Nephron progenitor cell (in vitro differentiated cells): ENCODE measurements around the gene WEE1.

Experiments
- DNase-seq: peaks from one replicate; pipeline ENCODE4 v3.0.0; 2021
- H3K27ac Mint-ChIP-seq: 2 replicates; pipeline ENCODE4 v1.8.0; 2021; ENCODE audit warnings: mild to moderate bottlenecking, moderate library complexity, mixed read lengths
- H3K27me3 Mint-ChIP-seq: 2 replicates; pipeline ENCODE4 v1.8.0; 2021; ENCODE audit warnings: mild to moderate bottlenecking, low read depth, mixed read lengths; ENCODE audit not compliant: poor library complexity
- H3K36me3 Mint-ChIP-seq: 2 replicates; pipeline ENCODE4 v1.8.0; 2021; ENCODE audit warnings: low read depth, mixed read lengths
- H3K4me1 Mint-ChIP-seq: 2 replicates; pipeline ENCODE4 v1.8.0; 2021; ENCODE audit warnings: mixed read lengths
- H3K4me3 Mint-ChIP-seq: 2 replicates; pipeline ENCODE4 v1.8.0; 2021; ENCODE audit warnings: mild to moderate bottlenecking, moderate library complexity, mixed read lengths
- H3K9me3 Mint-ChIP-seq: 2 replicates; pipeline ENCODE4 v1.8.0; 2021; ENCODE audit warnings: mild to moderate bottlenecking, moderate library complexity, mixed read lengths
- CTCF ChIP-seq: fragments of 200-600 bp; sonication (generic); IDR thresholded peaks from 2 replicates; pipeline ENCODE4 v1.5.0; 2021; ENCODE audit warnings: antibody characterized with exemption

The WEE1 gene

GRCh38 chr11:9571763-9572115 lies 1.7 kb upstream of the WEE1 start:
- peaks cover 3% of the 10 kb centered on the region for H3K27me3 Mint-ChIP-seq
- TF ChIP-seq CTCF = no peak
- H3K36me3 Mint-ChIP-seq = peaks cover 9% of the 10 kb centered on the region
- peak overlapping the region; percentile 95 for H3K27ac Mint-ChIP-seq
- DNase-seq = no peak
- H3K9me3 Mint-ChIP-seq = no peaks in the 10 kb centered on the region
- H3K4me1 Mint-ChIP-seq = peaks cover 73% of the 10 kb centered on the region
- H3K4me3 Mint-ChIP-seq = peak overlapping the region; percentile 82

GRCh38 chr11:9573775-9574621 lies 528 bp downstream of the WEE1 start:
- H3K27me3 Mint-ChIP-seq = peaks cover 3% of the 10 kb centered on the region
- peaks cover 77% of the 10 kb centered on the region for H3K4me1 Mint-ChIP-seq
- no peak for TF ChIP-seq CTCF
- H3K9me3 Mint-ChIP-seq = no peaks in the 10 kb centered on the region
- peak; percentile 58 for DNase-seq
- H3K4me3 Mint-ChIP-seq = peak overlapping the region; percentile 93
- peaks cover 27% of the 10 kb centered on the region for H3K36me3 Mint-ChIP-seq
- peak overlapping the region; percentile 97 for H3K27ac Mint-ChIP-seq

- Mint-ChIP-seq H3K27me3 (peaks cover 3% of the 10 kb centered on the region), H3K4me3 (peak overlapping the region; percentile 93), H3K9me3 (no peaks in the 10 kb centered on the region), H3K36me3 (peaks cover 34% of the 10 kb centered on the region), H3K27ac (peak overlapping the region; percentile 97), H3K4me1 (peaks cover 76% of the 10 kb centered on the region)
- no peak for TF ChIP-seq CTCF
- DNase-seq = peak; percentile 42
Measured at GRCh38 chr11:9574622-9575259, 1.3 kb downstream of the WEE1 start.

GRCh38 chr11:9575260-9576240 lies 2.1 kb downstream of the WEE1 start:
- H3K9me3 Mint-ChIP-seq = no peaks in the 10 kb centered on the region
- peak; percentile 48 for DNase-seq
- no peak for TF ChIP-seq CTCF
- H3K36me3 Mint-ChIP-seq = peaks cover 39% of the 10 kb centered on the region
- H3K27ac Mint-ChIP-seq = peak overlapping the region; percentile 97
- H3K4me1 Mint-ChIP-seq = peaks cover 69% of the 10 kb centered on the region
- peak overlapping the region; percentile 93 for H3K4me3 Mint-ChIP-seq
- H3K27me3 Mint-ChIP-seq = peaks cover 3% of the 10 kb centered on the region

- H3K4me1 Mint-ChIP-seq = peaks cover 56% of the 10 kb centered on the region
- H3K4me3 Mint-ChIP-seq = peak overlapping the region; percentile 93
- DNase-seq = no peak
- no peak for TF ChIP-seq CTCF
- peaks cover 52% of the 10 kb centered on the region for H3K36me3 Mint-ChIP-seq
- H3K9me3 Mint-ChIP-seq = no peaks in the 10 kb centered on the region
- H3K27me3 Mint-ChIP-seq = no peaks in the 10 kb centered on the region
- no peak overlapping the region for H3K27ac Mint-ChIP-seq
Measured at GRCh38 chr11:9576701-9577381, 3.4 kb downstream of the WEE1 start.
